Panc1 (cell line): ENCODE data around the gene ITGAD. TPM values are rescaled to one million over a fixed set of nuclear protein-coding genes. Genes with fewer than 3 reads are reported as not detected.

Experiments
- ATAC-seq: fragments of 200-7000 bp; cut with Tn5 transposase; 2 replicates; pipeline ENCODE4 v1.9.1; 2020; ENCODE audit warnings: mild to moderate bottlenecking, moderate library complexity
- BruUV-seq: library from RNA; stranded (reverse); fragments of 400-500 nt; replicated peaks from 2 replicates; lab custom pipeline; 2021; lab: Mats Ljungman, UMichigan
- CTCF ChIA-PET: fragments of 300-600 bp; sonication (Branson Sonifier 250); formaldehyde crosslinking; loops from one replicate; lab custom pipeline; 2022; ENCODE audit warnings: antibody characterized with exemption; lab: Charles Lee
- POLR2A ChIA-PET: fragments of 300-600 bp; sonication (Branson Sonifier 250); formaldehyde crosslinking; loops from one replicate; lab custom pipeline; 2022; ENCODE audit warnings: antibody characterized with exemption; lab: Charles Lee
- DNase-seq: peaks from one replicate; pipeline ENCODE4 v3.0.0-alpha.2; 2010; ENCODE audit warnings: low read depth, low spot score
- H3K27ac ChIP-seq: 2 replicates; pipeline ENCODE4 v1.5.1; 2011; ENCODE audit warnings: mild to moderate bottlenecking, low read length, inconsistent platforms
- H3K27me3 ChIP-seq: fragments of 200-500 bp; sonication (Bioruptor generic); 2 replicates; pipeline ENCODE4 v1.6.0; 2014; ENCODE audit warnings: low read length, inconsistent platforms; ENCODE audit not compliant: control insufficient read depth, insufficient read depth
- H3K36me3 ChIP-seq: fragments of 200-500 bp; sonication (Bioruptor generic); 2 replicates; pipeline ENCODE4 v1.5.1; 2014; ENCODE audit warnings: inconsistent platforms, mild to moderate bottlenecking, low read length, moderate library complexity; ENCODE audit not compliant: control insufficient read depth, insufficient read depth
- H3K4me1 ChIP-seq: 2 replicates; pipeline ENCODE4 v1.5.1; 2011; ENCODE audit warnings: inconsistent platforms, mild to moderate bottlenecking, low read length, moderate library complexity; ENCODE audit not compliant: control insufficient read depth, insufficient read depth
- H3K4me3 ChIP-seq, 2 experiments: 2 replicates each; pipeline ENCODE4 v1.5.1; 2011 to 2012; ENCODE audit warnings: low read depth in 2 of 2, low read length in 2 of 2, mild to moderate bottlenecking in 2 of 2, inconsistent platforms in 1 of 2, moderate library complexity in 1 of 2
- H3K9me3 ChIP-seq: fragments of 200-500 bp; sonication (Bioruptor generic); 2 replicates; pipeline ENCODE4 v1.5.1; 2014; ENCODE audit warnings: low read depth, mild to moderate bottlenecking, inconsistent platforms, low read length, moderate library complexity; ENCODE audit not compliant: control insufficient read depth, insufficient read depth
- POLR2AphosphoS5 ChIP-seq: IDR thresholded peaks from 2 replicates; pipeline ENCODE4 v1.6.1; 2012; ENCODE audit warnings: mild to moderate bottlenecking, low read depth, low read length, moderate library complexity
- REST ChIP-seq, 2 experiments: IDR thresholded peaks; 2 replicates each; pipeline ENCODE4 v1.6.1; 2011 to 2012; ENCODE audit warnings: low read depth in 2 of 2, control low read depth in 1 of 2, low read length in 1 of 2, mild to moderate bottlenecking in 1 of 2, moderate library complexity in 1 of 2; ENCODE audit not compliant: insufficient read depth in 1 of 2
- SIN3A ChIP-seq: IDR thresholded peaks from 2 replicates; pipeline ENCODE4 v1.6.1; 2012; ENCODE audit warnings: low read depth, mild to moderate bottlenecking, low read length, moderate library complexity, borderline replicate concordance; ENCODE audit not compliant: insufficient read depth
- TCF7L2 ChIP-seq: IDR thresholded peaks from 2 replicates; pipeline ENCODE4 v1.6.1; 2011; ENCODE audit warnings: mild to moderate bottlenecking, low read depth, low read length, inconsistent platforms
- in situ Hi-C: cut with HindIII; loops from 2 replicates; pipeline ENCODE4 v1.10.0; 2016; ENCODE audit warnings: low sequenced_read_pairs, low pct_unique_long_range_greater_than_20kb
- intact Hi-C: fragments of 100-400 bp; cut with micrococcal nuclease; formaldehyde crosslinking; loops from one replicate; pipeline ENCODE4 v1.10.0; 2022; ENCODE audit not compliant: unreplicated experiment
- total RNA-seq: library from RNA; stranded (reverse); gene quantifications from one replicate; pipeline ENCODE4 v1.2.1, GENCODE V29; 2021; ENCODE audit not compliant: unreplicated experiment
- TF ChIP-seq, protein P1 (sequence below): fragments of 450-650 bp; IDR thresholded peaks from 2 replicates; pipeline ENCODE4 v1.5.1; 2017; ENCODE audit warnings: mild to moderate bottlenecking

The ITGAD gene
- total RNA-seq, 1 experiment from 2014 or later = not detected

DNA sequence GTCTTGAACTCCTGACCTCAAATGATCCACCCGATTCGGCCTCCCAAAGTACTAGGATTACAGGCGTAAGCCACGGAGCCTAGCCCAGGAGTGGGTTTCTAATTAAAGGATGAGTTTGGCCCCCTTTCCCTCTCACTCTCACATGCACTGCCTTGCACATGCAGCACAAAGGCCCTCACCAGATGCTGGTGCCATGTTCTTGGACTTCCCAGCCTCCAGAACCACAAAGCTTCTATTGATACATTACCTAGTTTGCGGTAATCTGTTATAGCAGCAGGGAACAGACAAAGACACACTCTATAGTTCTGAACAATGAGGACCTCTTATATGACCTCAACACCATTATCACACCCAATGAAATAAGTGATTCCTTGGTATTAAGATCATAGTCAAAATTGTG is 17.9 kb upstream of the ITGAD start:
- TF ChIP-seq, protein P1, sequence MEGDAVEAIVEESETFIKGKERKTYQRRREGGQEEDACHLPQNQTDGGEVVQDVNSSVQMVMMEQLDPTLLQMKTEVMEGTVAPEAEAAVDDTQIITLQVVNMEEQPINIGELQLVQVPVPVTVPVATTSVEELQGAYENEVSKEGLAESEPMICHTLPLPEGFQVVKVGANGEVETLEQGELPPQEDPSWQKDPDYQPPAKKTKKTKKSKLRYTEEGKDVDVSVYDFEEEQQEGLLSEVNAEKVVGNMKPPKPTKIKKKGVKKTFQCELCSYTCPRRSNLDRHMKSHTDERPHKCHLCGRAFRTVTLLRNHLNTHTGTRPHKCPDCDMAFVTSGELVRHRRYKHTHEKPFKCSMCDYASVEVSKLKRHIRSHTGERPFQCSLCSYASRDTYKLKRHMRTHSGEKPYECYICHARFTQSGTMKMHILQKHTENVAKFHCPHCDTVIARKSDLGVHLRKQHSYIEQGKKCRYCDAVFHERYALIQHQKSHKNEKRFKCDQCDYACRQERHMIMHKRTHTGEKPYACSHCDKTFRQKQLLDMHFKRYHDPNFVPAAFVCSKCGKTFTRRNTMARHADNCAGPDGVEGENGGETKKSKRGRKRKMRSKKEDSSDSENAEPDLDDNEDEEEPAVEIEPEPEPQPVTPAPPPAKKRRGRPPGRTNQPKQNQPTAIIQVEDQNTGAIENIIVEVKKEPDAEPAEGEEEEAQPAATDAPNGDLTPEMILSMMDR = no peak
- TF ChIP-seq SIN3A (no peak), POLR2AphosphoS5 (no peak), REST (IDR thresholded peaks at IDR 0.05; ENCODE audit: insufficient read depth in 1 of 2, low read depth in 2 of 2, low read length in 1 of 2) (no peak), TCF7L2 (no peak)
- POLR2A ChIA-PET = no interaction called here
- intact Hi-C loops = no loop called here
- in situ Hi-C loops = no loop called here
- Histone ChIP-seq H3K4me3 (no peak overlapping the region), H3K27ac (no peak overlapping the region), H3K27me3 (no peaks in the 10 kb centered on the region; the same call in 1 of the 2 replicates), H3K9me3 (no peaks in the 10 kb centered on the region), H3K4me1 (no peaks in the 10 kb centered on the region), H3K36me3 (no peaks in the 10 kb centered on the region)
- ATAC-seq (no peak), DNase-seq (no peak)
- CTCF ChIA-PET = no interaction called here
- BruUV-seq = no TSS peak

DNA sequence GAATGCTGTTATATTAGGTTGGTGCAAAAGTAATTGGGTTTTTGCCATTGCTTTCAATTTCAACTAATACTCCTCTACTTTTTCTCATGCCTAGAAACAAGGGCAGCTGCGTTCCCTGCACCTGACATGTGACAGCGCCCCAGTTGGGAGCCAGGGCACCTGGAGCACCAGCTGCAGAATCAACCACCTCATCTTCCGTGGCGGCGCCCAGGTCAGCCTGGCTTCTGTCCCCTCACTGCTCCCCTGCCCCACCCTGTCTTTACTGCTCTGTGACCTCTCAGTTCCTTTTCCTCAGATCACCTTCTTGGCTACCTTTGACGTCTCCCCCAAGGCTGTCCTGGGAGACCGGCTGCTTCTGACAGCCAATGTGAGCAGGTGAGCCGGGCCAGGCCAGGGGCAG is 16.4 kb upstream of the ITGAD start:
- in situ Hi-C loops (no loop called here), intact Hi-C loops (no loop called here)
- POLR2A ChIA-PET = interaction anchor here (0.7 kb wide), 1 partner anchor 10 kb away, joined by 9 read pairs; no protein-coding TSS in a partner anchor
- no peaks in the 10 kb centered on the region for H3K4me1 ChIP-seq
- no peaks in the 10 kb centered on the region for H3K9me3 ChIP-seq
- ATAC-seq (no peak), DNase-seq (no peak)
- no peak overlapping the region for H3K27ac ChIP-seq
- no TSS peak for BruUV-seq
- CTCF ChIA-PET = no interaction called here
- TF ChIP-seq POLR2AphosphoS5 (no peak), REST (IDR thresholded peaks at IDR 0.05; ENCODE audit: insufficient read depth in 1 of 2, low read depth in 2 of 2, low read length in 1 of 2) (no peak)
- H3K4me3 ChIP-seq = no peak overlapping the region
- H3K36me3 ChIP-seq = no peaks in the 10 kb centered on the region
- no peaks in the 10 kb centered on the region; the same call in 1 of the 2 replicates for H3K27me3 ChIP-seq
